DMS114 treated with DMSO at 0.1 percent for 48 hours (cell line): ENCODE results near the gene NRL.

Experiments
- DNase-seq: peaks from one replicate; lab custom pipeline; 2025; ENCODE audit not compliant: unreplicated experiment; lab: John Stamatoyannopoulos, UW

The NRL gene

DNA sequence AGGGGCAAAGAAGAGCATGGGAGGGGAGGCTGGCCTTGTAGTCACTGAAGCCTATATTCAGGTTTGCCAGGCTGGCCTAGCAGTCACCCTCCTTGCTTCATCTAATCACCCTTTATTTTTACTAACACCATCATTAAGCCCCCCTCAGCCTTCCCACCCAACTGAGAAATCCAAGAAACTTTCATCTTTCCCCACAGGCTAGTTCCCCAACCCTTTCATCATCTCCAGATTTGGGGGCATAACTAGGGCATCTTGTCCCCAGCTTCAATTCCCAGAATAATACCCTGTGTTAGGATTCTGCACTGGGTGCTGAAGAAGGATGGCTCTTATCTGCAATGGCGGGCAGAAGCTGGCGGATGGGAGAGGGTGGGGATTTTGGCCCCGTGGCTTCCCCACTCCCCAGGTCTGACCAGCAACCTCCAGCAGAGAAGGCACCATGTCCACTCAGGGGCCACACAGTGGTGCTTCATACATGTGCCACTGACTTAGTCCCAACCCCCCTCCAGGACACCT is 13.7 kb downstream of the NRL start:
- no peak for DNase-seq

DNA sequence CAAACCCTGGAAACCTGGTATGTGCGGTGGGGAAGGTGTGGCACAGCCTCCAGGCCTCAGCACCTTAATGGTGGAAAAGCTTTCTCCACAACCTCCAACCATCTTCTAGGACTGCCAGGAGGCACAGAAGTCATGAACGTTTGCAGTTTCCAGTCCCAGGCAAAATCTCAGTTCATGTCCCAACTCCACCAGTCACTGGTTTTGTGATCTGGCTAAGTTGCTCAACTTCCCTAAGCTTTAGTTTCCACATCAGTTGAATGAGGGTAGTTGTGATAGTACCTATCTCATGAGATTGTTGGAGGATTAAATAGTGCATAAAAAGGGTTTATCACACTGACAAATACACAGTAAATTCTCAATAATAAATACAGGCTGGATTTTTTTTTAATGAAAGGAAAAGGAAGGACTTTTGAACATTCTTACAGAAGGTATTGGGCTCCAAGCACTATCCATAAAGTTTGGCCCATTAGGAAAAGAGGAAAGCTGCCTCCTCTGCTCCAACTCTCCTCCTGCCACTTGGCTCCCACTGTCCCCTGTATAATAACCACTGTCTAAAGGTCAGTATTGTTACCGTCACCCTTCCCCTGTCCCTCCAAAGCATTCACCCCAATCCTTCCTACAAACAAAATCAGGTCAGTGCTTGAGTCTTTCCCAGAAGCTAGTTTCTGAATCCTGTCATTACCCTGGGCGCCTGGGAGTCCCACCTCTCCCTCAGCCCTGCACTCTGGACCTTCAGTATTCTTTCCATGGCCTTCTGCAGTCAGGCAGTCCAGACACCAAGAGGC is 14.4 kb downstream of the NRL start:
- DNase-seq, result no peak

DNA sequence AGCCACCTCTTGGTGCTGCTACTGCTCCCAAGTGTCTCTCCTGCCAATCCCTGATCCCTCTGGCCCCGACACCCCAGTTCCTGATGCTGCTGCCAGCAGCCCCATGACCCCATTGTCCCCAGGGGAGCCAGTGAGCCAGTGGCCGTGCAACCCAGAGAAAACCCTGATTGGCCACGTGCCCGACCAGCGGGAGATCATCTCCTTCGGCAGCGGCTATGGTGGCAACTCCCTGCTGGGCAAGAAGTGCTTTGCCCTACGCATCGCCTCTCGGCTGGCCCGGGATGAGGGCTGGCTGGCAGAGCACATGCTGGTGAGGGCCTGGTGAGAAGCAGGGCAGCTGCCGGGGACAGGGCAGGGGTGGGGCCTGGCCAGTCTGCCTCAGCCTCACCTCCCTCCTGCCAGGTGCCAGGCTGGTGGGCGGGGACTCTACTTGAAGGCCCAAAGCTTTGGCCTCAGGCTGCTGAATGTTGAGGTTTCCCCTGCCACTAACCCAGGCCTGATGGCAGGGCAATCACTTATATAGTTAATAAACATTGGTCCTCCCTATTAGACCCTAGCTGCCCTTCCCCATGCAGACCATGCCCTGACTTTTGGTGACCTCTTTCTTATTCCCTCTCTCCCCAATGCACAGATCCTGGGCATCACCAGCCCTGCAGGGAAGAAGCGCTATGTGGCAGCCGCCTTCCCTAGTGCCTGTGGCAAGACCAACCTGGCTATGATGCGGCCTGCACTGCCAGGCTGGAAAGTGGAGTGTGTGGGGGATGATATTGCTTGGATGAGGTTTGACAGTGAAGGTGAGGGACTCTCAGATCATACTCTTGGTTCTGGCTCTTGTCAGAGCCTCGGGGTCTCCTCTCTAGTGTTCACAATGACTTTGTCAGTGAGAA is 15.6 kb downstream of the NRL start:
- no peak for DNase-seq

DNA sequence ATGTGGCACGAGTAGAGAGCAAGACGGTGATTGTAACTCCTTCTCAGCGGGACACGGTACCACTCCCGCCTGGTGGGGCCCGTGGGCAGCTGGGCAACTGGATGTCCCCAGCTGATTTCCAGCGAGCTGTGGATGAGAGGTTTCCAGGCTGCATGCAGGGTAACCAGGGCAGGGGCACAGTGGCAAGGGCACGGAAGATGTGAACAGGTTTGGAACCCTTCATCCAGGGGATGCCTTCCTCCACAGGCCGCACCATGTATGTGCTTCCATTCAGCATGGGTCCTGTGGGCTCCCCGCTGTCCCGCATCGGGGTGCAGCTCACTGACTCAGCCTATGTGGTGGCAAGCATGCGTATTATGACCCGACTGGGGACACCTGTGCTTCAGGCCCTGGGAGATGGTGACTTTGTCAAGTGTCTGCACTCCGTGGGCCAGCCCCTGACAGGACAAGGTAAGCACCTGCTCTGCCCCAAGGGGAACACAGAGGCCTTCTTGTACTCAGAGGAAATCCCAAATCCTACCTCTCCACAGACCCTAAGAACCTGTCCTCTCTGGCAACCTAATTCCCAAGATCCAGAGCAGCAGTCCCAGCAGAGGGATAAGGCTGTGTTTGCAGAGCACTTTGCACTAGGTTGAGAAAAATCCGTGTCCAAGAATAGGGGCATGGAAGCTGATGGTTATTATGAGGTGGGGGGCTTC is 16.4 kb downstream of the NRL start:
- no peak for DNase-seq

DNA sequence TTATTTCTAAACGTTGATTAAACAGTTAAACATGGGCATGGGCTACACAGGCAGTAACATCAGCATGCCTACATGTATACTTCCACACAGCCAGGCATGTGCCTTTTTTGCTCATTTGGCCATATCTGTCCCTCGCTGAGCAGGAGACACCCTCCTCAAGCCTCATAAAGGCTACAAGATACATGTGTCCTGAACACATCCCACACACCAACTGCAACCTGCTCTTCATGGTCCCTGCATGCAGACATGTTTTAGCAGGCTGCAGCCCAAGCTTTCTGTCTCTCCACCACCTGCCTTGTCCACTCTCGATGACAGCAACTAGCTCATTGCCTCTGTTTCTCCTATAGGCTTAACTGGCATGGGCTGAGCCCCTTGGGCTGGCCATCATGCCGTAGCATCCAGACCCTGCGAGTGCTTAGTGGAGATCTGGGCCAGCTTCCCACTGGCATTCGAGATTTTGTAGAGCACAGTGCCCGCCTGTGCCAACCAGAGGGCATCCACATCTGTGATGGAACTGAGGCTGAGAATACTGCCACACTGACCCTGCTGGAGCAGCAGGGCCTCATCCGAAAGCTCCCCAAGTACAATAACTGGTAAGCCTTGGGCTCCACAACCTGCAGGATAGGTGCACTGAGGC is 18.1 kb downstream of the NRL start:
- no peak for DNase-seq

DNA sequence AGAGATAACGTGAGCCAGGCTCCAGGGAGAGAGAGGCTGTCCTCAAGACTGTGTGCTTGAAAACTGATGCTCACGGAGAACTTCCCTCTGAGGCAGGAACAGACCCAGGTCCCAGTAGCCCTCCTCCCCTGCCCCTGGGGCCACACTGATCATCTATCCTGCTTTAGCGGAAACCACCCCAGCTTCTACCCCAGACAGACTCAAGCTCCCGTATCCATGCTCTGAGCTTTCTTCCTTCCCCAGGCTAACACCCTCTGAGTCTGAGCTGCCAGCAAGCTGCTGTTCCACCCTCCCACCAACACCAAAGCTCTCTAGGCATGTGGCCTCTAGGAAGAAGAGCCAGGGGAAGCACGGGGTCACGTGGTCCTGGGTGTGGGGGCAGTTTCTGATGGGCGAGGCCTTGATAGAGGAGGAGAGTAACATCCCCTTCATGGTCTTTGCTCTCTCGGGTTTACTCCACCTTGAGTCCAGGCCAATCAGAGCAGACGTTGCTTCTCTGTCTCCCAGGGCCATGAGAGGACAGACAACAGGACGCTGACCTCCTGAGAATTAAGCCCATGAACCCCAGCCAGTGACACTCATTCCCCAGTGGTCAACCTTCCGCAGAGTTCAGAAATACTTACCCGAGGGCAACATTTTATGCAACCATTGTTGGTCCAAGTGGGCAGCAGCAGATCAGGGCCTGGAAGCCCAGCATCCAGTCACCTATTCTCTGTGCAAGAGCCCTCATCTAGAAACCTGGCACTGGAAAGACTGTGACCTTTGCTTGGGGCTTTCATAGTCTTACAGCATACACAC is 19.3 kb downstream of the NRL start:
- DNase-seq, result no peak

DNA sequence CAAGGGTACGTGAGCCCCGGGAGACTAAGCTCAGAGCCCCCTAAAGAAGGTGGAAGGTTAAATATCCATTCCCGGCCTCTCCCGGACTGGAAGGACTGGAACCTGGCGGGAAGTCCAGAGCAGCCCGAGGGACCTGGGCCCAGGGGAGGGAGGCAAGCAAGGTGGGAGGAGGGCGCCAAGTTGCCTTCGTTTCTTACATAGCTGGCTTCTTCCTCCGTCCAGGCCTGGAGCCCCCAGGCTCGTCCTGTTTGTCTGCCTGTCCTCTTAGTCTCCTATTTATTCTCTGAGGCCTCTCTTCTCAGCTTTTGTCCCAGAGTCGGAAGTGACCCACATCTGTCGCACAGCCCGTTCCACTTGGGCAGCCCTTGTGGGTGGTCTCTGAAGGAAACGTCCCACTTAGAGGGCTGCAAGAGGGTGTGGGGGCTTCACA is 19.9 kb downstream of the NRL start:
- no peak for DNase-seq

DNA sequence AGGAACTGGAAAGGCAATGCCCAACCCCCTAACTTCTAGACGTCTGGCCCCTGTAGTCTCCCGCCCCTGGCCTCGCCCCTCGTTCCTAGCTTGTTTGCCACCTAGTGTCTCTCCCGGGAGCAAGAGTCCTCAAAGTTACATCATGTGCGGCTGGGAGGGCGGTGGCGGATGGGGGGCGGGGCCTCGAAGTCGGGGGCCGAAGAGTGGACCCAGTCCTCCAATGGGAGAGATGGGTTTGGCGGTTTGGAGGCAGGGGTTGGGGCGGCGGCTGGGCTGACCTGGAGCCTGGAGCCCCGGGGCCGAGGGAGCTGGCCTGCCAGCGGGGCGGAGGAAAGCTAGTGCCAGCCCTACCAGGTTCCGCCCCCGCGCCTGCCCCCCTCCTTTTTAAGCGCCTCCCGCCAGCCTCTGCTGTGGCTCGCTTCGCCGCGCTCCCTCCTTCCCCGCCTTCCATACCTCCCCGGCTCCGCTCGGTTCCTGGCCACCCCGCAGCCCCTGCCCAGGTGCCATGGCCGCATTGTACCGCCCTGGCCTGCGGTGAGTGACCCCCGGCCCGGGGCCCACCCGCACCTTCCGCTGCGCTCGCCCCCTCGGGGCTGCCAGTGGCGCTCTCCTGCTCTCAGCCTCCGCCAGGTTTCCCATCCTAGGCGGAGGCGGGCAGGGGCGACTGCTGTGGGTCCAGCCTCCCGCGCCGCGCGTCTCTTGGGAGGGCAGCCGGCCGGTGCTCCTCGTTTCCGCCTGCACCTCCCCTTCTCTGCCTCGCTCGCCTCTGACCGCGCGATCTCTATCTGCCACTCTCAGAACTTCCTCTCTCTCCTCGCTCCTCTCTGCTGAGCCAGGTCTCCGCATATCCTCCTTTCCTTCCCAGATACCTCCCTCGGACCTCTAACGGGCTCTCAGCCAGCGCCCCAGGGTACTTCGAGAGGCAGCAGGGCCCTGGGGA is 20.6 kb downstream of the NRL start, which contains the start of gene PCK2:
Gene PCK2 (plus strand): TSS at position 411 of the 940 bp plus-strand sequence. CDS start 95 bp downstream, at position 506.
- peak; percentile 38 for DNase-seq

DNA sequence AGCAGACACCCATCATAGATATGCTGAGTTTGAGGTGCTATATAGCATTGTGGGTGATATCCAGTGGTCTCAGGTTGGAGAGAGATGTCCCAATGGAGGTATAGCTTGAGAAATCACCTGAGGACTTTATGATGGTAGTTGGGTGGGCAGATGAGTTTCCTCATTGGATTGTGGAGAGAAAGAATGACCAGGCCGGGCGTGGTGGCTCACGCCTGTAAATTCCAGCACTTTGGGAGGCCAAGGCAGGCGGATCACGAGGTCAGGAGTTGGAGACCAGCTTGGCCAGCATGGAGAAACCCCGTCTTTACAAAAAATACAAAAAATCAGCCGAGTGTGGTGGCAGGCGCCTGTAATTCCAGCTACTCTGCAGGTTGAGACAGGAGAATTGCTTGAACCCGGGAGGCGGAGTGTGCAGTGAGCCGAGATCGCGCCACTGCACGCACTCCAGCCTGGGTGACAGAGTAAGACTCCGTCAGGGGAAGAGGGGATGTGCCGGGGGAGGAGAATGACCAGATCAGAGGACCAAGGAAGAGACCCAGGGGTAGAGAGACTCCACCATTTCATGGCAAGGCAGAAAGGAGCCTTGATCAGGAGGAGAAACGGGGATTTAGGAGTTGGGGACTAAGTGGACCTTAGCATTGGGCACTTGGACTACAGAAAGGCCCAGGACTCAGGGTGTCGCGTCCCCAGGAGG is 21.4 kb downstream of the NRL start:
- no peak for DNase-seq

DNA sequence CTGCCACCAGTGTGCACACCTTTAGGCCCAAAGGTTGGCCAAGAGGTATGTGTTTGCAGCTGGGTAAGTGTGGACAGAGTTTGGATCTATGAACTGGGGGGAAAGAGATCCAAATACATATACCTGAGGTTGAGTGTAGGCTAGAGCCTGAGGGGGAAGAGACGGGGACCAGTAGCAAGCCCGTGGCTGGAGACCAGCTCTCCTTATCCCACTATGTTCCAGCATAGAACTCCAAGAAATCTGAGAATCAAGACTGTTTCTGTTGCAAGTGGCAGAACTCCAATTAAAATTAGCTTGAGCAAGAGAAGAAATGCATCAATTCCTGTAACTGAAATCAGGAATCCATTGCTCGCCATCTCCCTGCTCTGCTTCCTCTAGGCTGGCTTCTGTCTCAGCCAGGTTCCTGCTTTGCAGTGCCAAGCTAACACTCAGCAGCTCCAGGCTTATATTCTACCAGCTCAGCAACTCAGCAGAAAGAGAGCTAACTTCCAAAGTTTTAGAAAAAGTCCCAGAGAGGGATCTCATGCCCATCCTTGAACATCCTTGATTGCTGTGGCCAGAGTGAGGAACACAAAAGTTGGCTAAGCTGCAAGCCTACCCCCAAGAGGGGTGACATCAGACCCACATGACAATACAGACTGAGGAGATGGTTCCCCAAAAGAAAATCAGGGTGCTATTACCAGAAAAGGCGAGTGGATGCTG is 22.1 kb downstream of the NRL start:
- DNase-seq, result no peak

DNA sequence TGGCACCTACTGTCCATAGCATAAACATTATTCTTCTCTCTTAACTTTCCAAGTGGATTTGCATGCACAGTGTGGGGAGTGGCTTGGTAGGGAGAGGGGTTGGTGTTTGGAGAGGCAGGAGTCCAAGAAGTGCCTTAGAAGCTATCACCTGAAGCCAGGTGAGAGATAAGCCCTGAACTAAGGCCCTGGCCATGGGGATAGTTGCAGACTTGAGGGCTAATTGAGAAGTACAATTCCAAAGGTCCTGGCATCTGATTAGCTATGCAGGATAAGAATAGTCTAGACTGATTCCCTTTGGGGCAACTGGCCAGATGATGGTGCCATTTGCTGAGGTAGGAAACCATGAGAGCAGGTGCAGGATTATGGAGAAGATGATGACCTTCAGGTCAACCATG is 22.6 kb downstream of the NRL start:
- DNase-seq, result no peak

DNA sequence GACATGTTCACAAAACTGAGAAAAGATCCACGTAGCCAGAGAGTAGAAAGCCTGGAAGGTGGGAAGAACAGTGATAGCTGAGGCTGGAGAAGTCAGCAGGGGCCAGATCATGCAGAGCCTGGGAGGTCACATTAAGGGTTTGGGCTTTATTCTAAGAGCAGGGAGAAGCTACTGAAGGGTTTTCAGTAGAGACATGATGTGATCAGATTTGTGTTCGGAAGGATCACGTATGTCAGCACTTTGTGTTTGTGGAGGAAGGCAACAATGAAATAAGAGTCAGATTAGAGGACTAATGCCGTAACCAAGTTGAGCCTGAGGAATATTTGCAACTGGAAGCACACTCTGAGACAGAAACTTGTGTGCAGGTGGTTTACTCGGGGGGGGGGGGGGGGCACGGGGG is 24.9 kb downstream of the NRL start:
- no peak for DNase-seq

DNA sequence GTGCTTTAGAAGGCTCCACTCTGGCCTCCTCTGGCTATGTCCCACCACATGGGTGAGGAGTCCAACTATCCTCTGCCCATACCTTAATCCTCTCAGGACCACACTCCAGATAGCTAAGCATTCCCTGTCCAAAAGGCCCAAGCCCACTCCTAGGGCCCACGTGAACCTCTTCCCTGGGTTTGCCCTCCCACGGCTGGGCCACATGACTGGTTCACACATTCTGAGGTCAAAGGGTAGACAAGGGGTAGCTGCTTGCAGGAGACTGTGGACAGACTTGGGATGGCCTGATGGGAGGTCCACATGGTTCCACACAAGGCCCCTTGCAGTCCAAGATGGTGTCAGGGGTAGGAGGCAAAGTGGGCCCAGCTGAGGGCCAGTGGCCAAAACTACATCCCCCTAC is 26.7 kb downstream of the NRL start:
- no peak for DNase-seq

DNA sequence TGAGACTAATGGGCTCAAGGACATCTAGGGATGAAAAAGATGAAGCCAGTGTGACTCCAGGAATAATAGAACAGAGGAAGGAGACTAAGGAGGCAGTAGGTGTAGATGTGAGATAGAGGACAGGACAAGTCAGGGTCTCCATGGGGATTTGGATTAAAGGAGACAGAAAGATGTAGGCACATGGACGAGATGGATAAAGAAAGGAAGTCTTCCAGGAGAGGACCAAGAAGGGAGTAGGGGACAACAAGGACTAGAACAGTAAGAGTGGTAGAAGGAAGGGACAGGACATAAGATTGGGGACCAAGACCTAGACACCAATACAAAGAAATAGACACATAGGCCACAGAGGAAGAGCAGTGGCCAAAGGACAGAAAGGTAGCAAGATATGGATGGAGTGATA is 27.7 kb downstream of the NRL start:
- DNase-seq, result no peak

DNA sequence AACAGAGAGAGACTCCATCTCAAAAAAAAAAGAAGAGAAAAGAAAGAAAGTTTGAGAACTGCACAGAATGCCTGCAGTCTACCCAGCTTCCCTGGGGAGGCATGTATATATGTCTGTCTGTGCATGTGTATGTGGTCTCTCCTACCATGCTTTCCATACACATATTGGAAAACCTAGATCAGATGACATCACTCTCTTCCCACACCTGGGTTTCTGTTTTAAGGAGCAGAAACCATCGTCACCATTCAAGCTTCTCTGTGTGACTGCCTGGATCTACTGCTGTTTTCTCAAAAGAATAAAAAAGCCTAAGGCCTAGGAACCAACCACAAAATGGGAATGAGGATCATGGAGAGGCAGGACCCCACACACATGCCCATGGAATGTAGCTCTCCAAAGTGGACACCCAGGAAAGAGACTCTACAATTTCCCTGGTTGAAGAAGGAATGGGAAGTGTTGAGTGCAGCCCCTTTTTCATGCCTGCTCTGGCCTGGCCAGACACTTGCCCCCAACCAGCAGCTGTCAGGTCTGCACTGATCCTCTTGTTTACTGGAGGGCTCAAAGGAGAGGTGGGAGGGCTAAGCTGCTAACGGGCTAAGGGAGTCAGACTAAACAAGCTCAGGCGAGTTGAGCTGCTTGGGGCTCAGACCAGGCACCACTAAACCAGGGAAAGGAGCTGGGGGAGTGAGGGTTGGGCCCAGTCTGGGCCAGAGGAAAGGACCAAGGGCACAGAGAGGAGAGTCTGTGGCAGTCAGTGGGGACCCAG is 28.4 kb downstream of the NRL start:
- DNase-seq, result no peak

DNA sequence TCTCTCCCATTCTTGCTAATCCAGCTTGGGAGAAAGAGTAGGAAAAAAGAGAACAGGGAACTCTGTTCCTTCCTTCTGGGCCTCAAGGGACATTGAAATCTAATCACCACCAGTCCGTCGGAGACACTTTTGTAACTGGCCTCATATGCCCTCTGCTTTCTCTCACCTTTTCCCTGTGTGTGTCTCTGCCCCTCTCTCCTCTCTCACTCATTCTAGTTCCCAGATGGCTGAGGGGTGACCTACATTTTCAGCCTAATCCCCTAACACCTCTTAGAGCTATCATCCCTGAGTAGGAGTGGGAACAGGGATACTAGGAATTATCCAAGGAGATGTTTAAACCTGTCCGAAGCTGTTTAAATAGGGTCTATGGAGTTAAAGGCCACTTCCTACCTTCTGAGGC is 29.5 kb downstream of the NRL start:
- no peak for DNase-seq

DNA sequence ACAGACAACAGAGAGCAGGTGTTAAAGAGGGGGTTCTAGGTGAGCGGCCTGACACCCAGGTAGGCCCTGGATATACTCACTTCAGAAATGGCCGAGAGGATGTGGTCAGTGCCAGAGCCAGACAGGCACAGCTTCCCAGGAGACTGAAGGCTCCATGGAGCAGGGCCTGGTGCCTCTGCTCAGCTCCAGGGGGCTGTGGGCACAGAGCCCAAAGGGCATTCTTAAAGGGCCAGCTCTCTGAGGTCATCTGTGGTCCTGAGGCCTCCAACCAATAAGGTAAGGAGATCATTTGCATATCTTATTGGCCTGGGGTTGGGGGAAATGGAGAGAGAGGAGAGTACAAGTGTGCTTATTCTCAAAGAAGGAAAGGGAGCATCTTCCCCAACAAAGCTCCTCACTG is 30.3 kb downstream of the NRL start:
- no peak for DNase-seq
